Upper lobe of left lung (tissue), 4 donors: Measurements from ENCODE around the gene MAGEB1.

Experiments
- POLR2A ChIP-seq, 4 donors: fragments of 450-650 bp; IDR thresholded peaks; one replicate each; pipeline ENCODE4 v1.5.1; 2016 to 2017; ENCODE audit warnings: antibody characterized with exemption in 4 of 4, mild to moderate bottlenecking in 2 of 4
- POLR2AphosphoS5 ChIP-seq, 2 donors: sonication (generic); formaldehyde crosslinking; IDR thresholded peaks; one replicate each; pipeline ENCODE4 v1.5.1; 2017; ENCODE audit warnings: antibody characterized with exemption in 2 of 2
- TF ChIP-seq, protein P1 (sequence below), 6 experiments: fragments of 450-650 bp in 4 of 6; fragments of 200-600 bp in 2 of 6; sonication (generic) in 2 of 6; IDR thresholded peaks; one replicate each; pipeline ENCODE4 v1.5.1; 2016 to 2019; ENCODE audit warnings: antibody characterized with exemption in 6 of 6

DNA sequence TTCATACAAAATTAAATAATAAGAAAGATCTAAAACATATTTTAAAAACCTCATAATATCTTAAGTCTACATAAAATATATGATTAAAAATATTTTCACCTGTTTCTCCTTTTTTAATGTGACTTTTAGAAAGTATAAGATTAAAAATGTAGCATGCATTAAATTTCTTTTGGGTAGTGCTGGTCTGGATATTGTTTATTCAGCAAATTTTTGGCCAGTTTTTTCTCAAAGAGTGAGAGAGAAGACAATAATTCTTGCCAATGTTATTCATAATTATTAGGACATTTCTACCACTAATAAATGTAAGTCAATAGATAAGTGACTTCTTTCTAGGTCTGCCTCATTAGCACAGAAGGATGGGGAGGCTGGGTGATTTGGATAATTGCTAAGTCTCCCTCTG, 14.1 kb downstream of the MAGEB1 start:
- TF ChIP-seq, protein P1, sequence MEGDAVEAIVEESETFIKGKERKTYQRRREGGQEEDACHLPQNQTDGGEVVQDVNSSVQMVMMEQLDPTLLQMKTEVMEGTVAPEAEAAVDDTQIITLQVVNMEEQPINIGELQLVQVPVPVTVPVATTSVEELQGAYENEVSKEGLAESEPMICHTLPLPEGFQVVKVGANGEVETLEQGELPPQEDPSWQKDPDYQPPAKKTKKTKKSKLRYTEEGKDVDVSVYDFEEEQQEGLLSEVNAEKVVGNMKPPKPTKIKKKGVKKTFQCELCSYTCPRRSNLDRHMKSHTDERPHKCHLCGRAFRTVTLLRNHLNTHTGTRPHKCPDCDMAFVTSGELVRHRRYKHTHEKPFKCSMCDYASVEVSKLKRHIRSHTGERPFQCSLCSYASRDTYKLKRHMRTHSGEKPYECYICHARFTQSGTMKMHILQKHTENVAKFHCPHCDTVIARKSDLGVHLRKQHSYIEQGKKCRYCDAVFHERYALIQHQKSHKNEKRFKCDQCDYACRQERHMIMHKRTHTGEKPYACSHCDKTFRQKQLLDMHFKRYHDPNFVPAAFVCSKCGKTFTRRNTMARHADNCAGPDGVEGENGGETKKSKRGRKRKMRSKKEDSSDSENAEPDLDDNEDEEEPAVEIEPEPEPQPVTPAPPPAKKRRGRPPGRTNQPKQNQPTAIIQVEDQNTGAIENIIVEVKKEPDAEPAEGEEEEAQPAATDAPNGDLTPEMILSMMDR (IDR thresholded peaks at IDR 0.05): no peak
- TF ChIP-seq POLR2A (IDR thresholded peaks at IDR 0.05) (no peak), POLR2AphosphoS5 (IDR thresholded peaks at IDR 0.05) (no peak)
